GM18508 (cell line): ENCODE results near the gene CAPN9.
"Not testable (repeated sequence)": the region's sequence is repeated elsewhere in the genome, so short reads cannot be mapped to it uniquely, and the experiment has no call there.

ENCODE experiments used
- ATAC-seq: cut with Tn5 transposase; IDR thresholded peaks from one replicate; pipeline ENCODE4 v1.9.1; 2021; ENCODE audit warnings: moderate number of reproducible peaks; ENCODE audit not compliant: insufficient read depth, unreplicated experiment

Gene CAPN9

GRCh38 chr1:230766318-230766717 lies 19.1 kb downstream of the CAPN9 start:
- no peak for ATAC-seq

- not testable (repeated sequence) for ATAC-seq
These were observed 20.8 kb downstream of the CAPN9 start for GRCh38 chr1:230767859-230768612.

- no peak for ATAC-seq
These were observed 21.8 kb downstream of the CAPN9 start for GRCh38 chr1:230768903-230769570.

DNA sequence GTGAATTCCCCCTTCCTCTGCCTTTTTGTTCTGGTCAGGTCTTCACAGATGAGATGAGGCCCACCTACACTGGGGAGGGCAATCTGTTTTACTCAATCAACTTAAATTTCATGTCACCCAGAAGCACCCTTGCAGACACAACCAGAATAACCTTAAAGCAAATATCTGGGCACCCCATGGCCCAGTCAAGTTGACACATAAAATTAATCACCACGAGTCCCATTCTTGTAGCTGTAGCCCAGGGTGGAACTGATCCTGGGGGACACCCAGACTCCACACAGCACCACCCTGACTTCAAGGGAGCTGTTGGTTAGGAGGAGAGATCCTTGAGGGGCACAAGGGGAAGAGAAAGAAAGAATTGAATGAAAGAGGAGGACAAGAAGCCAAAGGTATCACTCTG lies 23.1 kb downstream of the CAPN9 start:
- no peak for ATAC-seq

DNA sequence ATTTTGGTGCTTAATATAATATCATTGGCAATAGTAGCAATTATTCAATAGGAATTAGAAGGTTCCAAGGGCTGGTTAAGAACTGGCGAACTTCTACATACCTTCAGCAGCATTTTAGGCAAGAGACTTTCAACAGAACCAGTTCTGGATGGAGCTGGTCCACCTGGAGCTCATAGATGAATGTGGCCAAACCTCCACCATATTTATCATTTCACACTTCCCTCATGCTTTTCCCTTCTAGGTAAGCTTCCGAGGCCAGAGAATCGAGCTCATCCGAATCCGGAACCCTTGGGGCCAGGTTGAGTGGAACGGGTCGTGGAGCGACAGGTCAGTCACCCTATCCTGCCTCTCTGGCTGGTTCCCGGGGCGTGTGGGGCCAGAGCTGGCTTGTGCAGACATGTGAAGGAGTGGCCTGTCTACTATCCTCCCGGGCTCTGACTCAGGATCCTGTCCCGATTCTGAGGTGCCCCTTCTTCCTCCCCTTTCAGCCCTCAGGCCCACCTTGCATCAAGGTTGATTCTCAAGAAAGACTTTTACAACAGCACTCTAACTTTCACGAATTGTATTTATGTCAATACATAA lies 24.7 kb downstream of the CAPN9 start:
- no peak for ATAC-seq

GRCh38 chr1:230772457-230773395 lies 25.5 kb downstream of the CAPN9 start:
- no peak for ATAC-seq

- no peak for ATAC-seq
These were observed 26.3 kb downstream of the CAPN9 start for GRCh38 chr1:230773396-230774033.

- no peak for ATAC-seq
These were observed 31.9 kb downstream of the CAPN9 start for GRCh38 chr1:230778916-230779590.

DNA sequence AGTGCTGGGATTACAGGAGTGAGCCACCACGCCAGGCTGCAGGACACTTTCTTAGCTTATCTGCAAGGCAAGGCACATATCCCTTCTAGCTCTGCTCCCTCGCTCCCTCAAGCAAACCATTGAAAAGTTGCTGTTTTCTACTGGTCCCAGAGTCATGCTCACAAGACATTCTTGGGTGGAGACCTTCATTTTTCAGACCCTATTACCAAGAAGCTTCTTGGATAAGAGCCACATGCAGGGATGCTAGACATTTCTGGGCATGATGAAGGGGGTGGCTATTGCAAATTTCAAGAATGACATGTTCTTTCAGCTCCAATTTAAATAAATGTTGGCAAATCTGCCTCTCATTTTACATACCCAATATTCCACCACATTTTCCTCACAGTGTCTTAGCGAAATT lies 33.9 kb downstream of the CAPN9 start:
- no peak for ATAC-seq

DNA sequence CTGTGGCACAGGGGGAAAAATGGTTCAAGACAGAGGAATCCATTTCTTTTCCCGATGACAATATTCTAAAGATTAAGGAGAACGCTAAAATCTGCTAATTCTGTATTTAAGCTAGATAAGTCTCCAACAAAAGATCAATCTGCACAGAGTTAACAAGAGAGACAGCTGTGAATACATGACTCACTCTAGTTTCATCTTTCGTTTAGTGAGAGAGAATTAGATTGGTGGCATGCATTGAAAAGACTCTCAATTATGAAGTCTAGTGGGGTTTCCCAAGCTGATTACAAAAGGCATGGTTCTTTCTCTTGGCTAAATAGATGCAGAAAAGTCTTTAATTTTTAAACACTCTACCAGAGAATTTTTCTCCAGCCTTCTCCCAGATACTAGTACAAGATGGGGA lies 34.4 kb downstream of the CAPN9 start:
- no peak for ATAC-seq

DNA sequence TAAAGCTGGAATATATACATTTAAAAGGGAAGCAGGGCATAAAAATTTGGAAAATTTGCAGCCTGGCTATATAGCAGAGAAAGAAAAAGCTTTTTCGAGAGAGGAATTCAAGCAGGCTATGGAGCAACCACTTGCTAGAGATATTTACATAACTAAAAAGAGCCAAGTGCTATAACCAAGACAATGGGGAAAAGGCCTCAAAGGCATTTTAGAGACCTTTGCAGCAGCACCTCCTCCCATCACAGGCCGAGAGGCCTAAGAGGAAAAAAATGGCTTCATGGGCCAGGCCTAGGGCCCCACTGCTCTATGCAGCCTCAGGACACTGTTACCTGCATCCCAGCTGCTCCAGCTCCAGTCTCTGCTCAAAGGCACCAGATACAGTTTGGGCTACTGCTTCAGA lies 37.0 kb downstream of the CAPN9 start:
- ATAC-seq, result no peak

DNA sequence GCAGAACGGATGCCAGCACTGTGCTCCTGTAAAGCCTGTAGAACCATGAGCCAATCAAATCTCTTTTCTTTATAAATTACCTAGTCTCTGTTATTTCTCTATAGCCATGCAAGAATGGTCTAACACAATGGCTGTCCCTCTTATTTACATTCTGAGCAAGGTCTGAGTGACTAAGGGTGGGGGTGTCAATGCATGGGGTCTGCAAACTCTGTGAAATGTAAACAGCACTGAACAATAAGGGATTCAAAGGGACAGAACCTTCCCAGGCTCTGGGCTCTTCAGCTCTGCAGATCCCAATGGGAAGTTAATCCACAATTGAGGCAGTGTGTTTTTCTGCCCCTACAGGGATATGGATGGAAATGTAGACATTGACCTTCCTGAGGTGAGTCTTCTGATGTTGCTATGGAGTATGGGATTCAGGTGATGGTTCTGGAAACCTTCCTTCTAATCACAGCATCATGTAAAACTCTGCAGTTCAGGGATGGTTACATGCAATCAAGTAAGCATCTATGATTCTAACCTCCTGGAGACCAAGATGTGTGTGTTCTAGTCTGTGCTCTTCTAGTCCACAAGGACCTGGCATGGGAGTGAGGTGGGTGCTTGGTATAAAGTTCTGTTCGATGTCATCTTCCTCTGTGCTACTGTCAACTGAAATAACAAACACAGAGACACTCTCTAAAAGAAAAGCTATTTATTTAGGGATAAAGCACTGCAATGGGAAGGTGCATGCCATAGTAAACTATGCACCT lies 38.6 kb downstream of the CAPN9 start:
- no peak for ATAC-seq

GRCh38 chr1:230786385-230786753 lies 39.2 kb downstream of the CAPN9 start:
- no peak for ATAC-seq

GRCh38 chr1:230787471-230787870 lies 40.3 kb downstream of the CAPN9 start:
- no peak for ATAC-seq

- ATAC-seq, result no peak
These were observed 41.5 kb downstream of the CAPN9 start for GRCh38 chr1:230788561-230789275.

- no peak for ATAC-seq
These were observed 42.8 kb downstream of the CAPN9 start for GRCh38 chr1:230790026-230790425.

- ATAC-seq, result no peak
These were observed 44.9 kb downstream of the CAPN9 start for GRCh38 chr1:230791986-230792564.
